Esophagus muscularis mucosa (tissue), 4 donors: Measurements from ENCODE around the gene KAZN. TPM values are rescaled to one million over a fixed set of nuclear protein-coding genes. Genes with fewer than 3 reads are reported as not detected.

Source experiments
- DNase-seq: peaks from one replicate; pipeline ENCODE4 v3.0.0-alpha.2; 2017; ENCODE audit errors: extremely low spot score
- H3K27ac ChIP-seq, 4 donors: fragments of 200-600 bp; sonication (generic); replicated peaks in 1 of 4; 1 replicate in 3 of 4; 2 replicates in 1 of 4; pipeline ENCODE4 v1.5.1; 2016 to 2019; ENCODE audit warnings: mild to moderate bottlenecking in 1 of 4
- H3K27me3 ChIP-seq, 4 donors: fragments of 200-600 bp; sonication (generic); one replicate each; pipeline versions ENCODE4 v1.5.1 to v1.6.0; 2016 to 2019
- H3K36me3 ChIP-seq, 4 donors: fragments of 200-600 bp; sonication (generic); one replicate each; pipeline ENCODE4 v1.5.1; 2016 to 2019
- H3K4me1 ChIP-seq, 4 donors: fragments of 200-600 bp; sonication (generic); one replicate each; pipeline ENCODE4 v1.5.1; 2016 to 2019
- H3K4me3 ChIP-seq, 4 donors: fragments of 200-600 bp; sonication (generic); 1 replicate in 2 of 4; 2 replicates in 2 of 4; pipeline ENCODE4 v1.5.1; 2016 to 2019; ENCODE audit warnings: mild to moderate bottlenecking in 4 of 4, moderate library complexity in 1 of 4
- H3K9me3 ChIP-seq, 4 donors: fragments of 200-600 bp; sonication (generic); 1 replicate in 3 of 4; 2 replicates in 1 of 4; pipeline ENCODE4 v1.5.1; 2016 to 2019
- CTCF ChIP-seq, 3 experiments: fragments of 200-600 bp in 2 of 3; fragments of 450-650 bp in 1 of 3; sonication (generic) in 2 of 3; IDR thresholded peaks; one replicate each; pipeline ENCODE4 v1.5.1; 2017 to 2019; ENCODE audit warnings: antibody characterized with exemption in 3 of 3, mild to moderate bottlenecking in 2 of 3, moderate library complexity in 1 of 3
- EP300 ChIP-seq: sonication (generic); formaldehyde crosslinking; IDR thresholded peaks from one replicate; pipeline ENCODE4 v1.6.1; 2017; ENCODE audit warnings: antibody characterized with exemption
- POLR2A ChIP-seq: fragments of 450-650 bp; IDR thresholded peaks from one replicate; pipeline ENCODE4 v1.6.1; 2017; ENCODE audit warnings: antibody characterized with exemption, moderate library complexity, mild to moderate bottlenecking, low read depth
- POLR2AphosphoS5 ChIP-seq, 2 donors: sonication (generic); formaldehyde crosslinking; IDR thresholded peaks; one replicate each; pipeline ENCODE4 v1.6.1; 2017; ENCODE audit warnings: antibody characterized with exemption in 2 of 2
- WGBS: methylation state at CpG from one replicate; pipeline ENCODE4 v1.1.5; 2018; 5-methylcytosine and 5-hydroxymethylcytosine counted together
- intact Hi-C: fragments of 100-400 bp; cut with DNase I; formaldehyde crosslinking; loops from one replicate; pipeline ENCODE4 v1.15.1; 2023
- total RNA-seq, 4 donors: library from RNA; depleted of rRNA; stranded (reverse); fragments of >200 nt; gene quantifications; one replicate each; pipeline versions ENCODE4 v1.1.0 to v1.2.1, GENCODE V29; 2016

Gene KAZN
- total RNA-seq, 4 donors from 2014 or later: 9.9 to 14.1 (median 11.9) TPM

- DNase-seq: no peak
These were observed 146.7 kb downstream of the KAZN start for GRCh38 chr1:14745001-14745720.

GRCh38 chr1:14745789-14746188 lies 147.3 kb downstream of the KAZN start:
- TF ChIP-seq POLR2A (no peak), EP300 (no peak), CTCF (IDR thresholded peaks at IDR 0.05) (no peak), POLR2AphosphoS5 (IDR thresholded peaks at IDR 0.05) (no peak)
- 55% methylated on average over 6 of the region's 6 CpGs for WGBS
- peaks cover 0 to 8% (median 2%) of the 10 kb centered on the region in 4 donors for H3K4me1 ChIP-seq
- H3K4me3 ChIP-seq: no peak overlapping the region
- no peak overlapping the region for H3K27ac ChIP-seq
- no peak for DNase-seq
- H3K9me3 ChIP-seq: no peaks in the 10 kb centered on the region
- intact Hi-C loops: no loop called here
- H3K36me3 ChIP-seq: no peaks in the 10 kb centered on the region
- peaks cover 0 to 2% (median 0%) of the 10 kb centered on the region in 4 donors for H3K27me3 ChIP-seq

More at GRCh38 chr1:14745001-14745720, 146.7 kb downstream of the KAZN start:
- Histone ChIP-seq H3K27ac (no peak overlapping the region), H3K9me3 (no peaks in the 10 kb centered on the region), H3K4me1 (peaks cover 0 to 8% (median 2%) of the 10 kb centered on the region in 4 donors), H3K27me3 (peaks cover 0 to 8% (median 0%) of the 10 kb centered on the region in 4 donors), H3K36me3 (no peaks in the 10 kb centered on the region), H3K4me3 (no peak overlapping the region)
- intact Hi-C loops: no loop called here
- no peak for TF ChIP-seq CTCF (IDR thresholded peaks at IDR 0.05)
- TF ChIP-seq POLR2A: no peak
- TF ChIP-seq EP300: no peak
- TF ChIP-seq POLR2AphosphoS5 (IDR thresholded peaks at IDR 0.05): no peak
- 75% methylated on average over 9 of the region's 9 CpGs for WGBS

GRCh38 chr1:14746393-14746792 lies 147.9 kb downstream of the KAZN start:
- intact Hi-C loops: no loop called here
- Histone ChIP-seq H3K4me1 (peaks cover 0 to 8% (median 2%) of the 10 kb centered on the region in 4 donors), H3K4me3 (no peak overlapping the region), H3K27me3 (no peaks in the 10 kb centered on the region), H3K27ac (no peak overlapping the region), H3K9me3 (no peaks in the 10 kb centered on the region), H3K36me3 (no peaks in the 10 kb centered on the region)
- WGBS: 88% methylated on average over 4 of the region's 4 CpGs
- TF ChIP-seq POLR2AphosphoS5 (IDR thresholded peaks at IDR 0.05) (no peak), EP300 (no peak), POLR2A (no peak), CTCF (IDR thresholded peaks at IDR 0.05) (no peak)
- no peak for DNase-seq

GRCh38 chr1:14748151-14748550 lies 149.7 kb downstream of the KAZN start:
- DNase-seq: no peak
- Histone ChIP-seq H3K9me3 (no peaks in the 10 kb centered on the region), H3K27ac (no peak overlapping the region), H3K36me3 (no peaks in the 10 kb centered on the region), H3K4me1 (peaks cover 0 to 4% (median 0%) of the 10 kb centered on the region in 4 donors), H3K4me3 (no peak overlapping the region), H3K27me3 (no peaks in the 10 kb centered on the region)
- 92% methylated on average over 5 of the region's 5 CpGs for WGBS
- TF ChIP-seq POLR2AphosphoS5 (IDR thresholded peaks at IDR 0.05) (no peak), EP300 (no peak), CTCF (IDR thresholded peaks at IDR 0.05) (no peak), POLR2A (no peak)
- intact Hi-C loops: no loop called here

- 76% methylated on average over 2 of the region's 2 CpGs for WGBS
- Histone ChIP-seq H3K4me1 (peaks cover 0 to 4% (median 0%) of the 10 kb centered on the region in 4 donors), H3K27ac (no peak overlapping the region), H3K36me3 (no peaks in the 10 kb centered on the region), H3K27me3 (no peaks in the 10 kb centered on the region), H3K9me3 (no peaks in the 10 kb centered on the region), H3K4me3 (no peak overlapping the region)
- TF ChIP-seq CTCF (IDR thresholded peaks at IDR 0.05): no peak
- no peak for TF ChIP-seq POLR2AphosphoS5 (IDR thresholded peaks at IDR 0.05)
- no peak for TF ChIP-seq POLR2A
- TF ChIP-seq EP300: no peak
- intact Hi-C loops: no loop called here
- DNase-seq: no peak
These were observed 150.5 kb downstream of the KAZN start for GRCh38 chr1:14748977-14749376.
